Fibroblast of mammary gland (primary cell): ENCODE measurements around the gene NELL2.

Source experiments
- DNase-seq: peaks from one replicate; pipeline ENCODE4 v3.0.0-alpha.2; 2010; ENCODE audit warnings: low read depth
- H3K4me3 ChIP-seq: 2 replicates; pipeline ENCODE4 v1.5.1; 2011; ENCODE audit warnings: low read depth, mild to moderate bottlenecking, low read length, moderate library complexity; ENCODE audit not compliant: control insufficient read depth
- TF ChIP-seq, protein P1 (sequence below): conservative IDR thresholded peaks from 2 replicates; pipeline ENCODE4 v1.5.1; 2011; ENCODE audit warnings: low read depth, low read length, inconsistent platforms; ENCODE audit not compliant: control insufficient read depth, insufficient read depth

NELL2 gene

DNA sequence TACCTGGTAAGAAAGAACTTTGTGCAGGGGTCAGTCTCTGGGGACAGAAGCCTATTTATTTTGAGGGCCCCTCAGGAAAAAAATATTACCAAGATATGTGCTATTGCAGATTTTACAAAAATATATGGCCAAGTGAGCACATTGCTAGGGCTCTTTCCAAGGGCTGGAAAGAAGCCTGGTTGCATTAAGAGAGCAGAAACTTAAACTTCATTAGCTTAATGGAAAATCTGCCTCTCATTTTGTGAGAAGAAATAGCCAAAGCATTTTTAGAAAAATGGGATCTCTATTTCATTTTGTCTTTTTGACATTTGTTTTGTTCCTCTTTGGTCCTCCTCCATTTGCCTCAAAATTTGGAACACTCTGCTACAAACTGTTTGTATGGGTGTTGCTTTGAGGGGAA is 283.5 kb downstream of the NELL2 start:
- TF ChIP-seq, protein P1, sequence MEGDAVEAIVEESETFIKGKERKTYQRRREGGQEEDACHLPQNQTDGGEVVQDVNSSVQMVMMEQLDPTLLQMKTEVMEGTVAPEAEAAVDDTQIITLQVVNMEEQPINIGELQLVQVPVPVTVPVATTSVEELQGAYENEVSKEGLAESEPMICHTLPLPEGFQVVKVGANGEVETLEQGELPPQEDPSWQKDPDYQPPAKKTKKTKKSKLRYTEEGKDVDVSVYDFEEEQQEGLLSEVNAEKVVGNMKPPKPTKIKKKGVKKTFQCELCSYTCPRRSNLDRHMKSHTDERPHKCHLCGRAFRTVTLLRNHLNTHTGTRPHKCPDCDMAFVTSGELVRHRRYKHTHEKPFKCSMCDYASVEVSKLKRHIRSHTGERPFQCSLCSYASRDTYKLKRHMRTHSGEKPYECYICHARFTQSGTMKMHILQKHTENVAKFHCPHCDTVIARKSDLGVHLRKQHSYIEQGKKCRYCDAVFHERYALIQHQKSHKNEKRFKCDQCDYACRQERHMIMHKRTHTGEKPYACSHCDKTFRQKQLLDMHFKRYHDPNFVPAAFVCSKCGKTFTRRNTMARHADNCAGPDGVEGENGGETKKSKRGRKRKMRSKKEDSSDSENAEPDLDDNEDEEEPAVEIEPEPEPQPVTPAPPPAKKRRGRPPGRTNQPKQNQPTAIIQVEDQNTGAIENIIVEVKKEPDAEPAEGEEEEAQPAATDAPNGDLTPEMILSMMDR = no peak
- DNase-seq = no peak
- no peak overlapping the region for H3K4me3 ChIP-seq

DNA sequence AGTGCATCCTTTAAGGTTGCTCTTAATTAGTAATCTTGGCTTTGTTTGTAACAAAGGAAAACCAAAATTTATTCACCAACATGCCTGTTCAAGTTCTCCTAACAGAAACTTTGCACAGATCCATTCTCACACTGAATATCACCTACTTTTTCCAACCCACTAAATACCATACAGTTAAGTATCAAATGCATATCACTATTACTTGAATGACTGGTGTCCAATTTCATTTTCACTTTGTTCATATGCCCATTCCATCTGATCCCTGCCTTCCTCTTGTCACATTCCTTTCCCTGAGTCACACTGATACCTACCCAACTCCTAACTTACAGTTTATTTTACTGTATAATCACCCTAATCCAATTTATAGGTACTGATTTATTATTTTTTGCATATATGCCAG is 286.4 kb downstream of the NELL2 start:
- no peak for DNase-seq
- no peak overlapping the region for H3K4me3 ChIP-seq
- TF ChIP-seq, protein P1 = no peak

DNA sequence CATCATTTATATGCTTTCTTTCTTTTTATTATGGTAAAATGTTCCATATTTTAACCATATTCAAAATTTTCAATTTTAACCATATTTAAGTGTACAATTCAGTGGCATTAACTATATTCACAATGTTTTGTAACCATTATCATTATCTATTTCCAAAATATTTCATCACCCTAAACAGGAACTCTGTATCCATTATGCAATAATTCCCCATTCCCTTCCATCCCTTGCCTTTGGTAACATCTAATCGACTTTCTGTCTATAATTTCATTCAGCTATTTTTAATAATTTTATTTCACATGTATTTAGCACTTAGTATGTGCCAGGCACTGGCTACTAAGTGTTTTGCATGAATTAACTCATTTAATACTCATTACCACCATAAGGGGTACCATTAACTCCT is 287.5 kb downstream of the NELL2 start:
- H3K4me3 ChIP-seq = no peak overlapping the region
- TF ChIP-seq, protein P1 = no peak
- no peak for DNase-seq

DNA sequence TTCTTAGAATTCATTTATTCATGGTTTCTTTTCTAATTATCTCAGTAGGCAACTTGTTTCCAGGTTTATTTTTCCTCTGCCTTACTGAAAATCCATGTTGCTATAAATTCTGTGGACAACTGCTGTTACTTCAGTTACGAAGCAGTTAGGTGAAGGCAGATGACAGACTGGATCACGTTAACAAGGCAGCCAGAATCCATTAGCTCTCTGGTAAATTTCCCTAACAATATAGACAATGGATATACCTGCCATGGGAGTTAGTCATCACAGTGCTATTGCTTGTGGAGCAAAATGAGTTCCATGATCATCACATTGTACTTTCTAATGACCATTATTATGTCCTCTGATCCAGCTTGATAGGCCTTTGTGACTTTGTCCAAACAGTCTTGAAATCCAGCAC is 291.5 kb downstream of the NELL2 start:
- no peak for DNase-seq
- TF ChIP-seq, protein P1 = no peak
- no peak overlapping the region for H3K4me3 ChIP-seq

DNA sequence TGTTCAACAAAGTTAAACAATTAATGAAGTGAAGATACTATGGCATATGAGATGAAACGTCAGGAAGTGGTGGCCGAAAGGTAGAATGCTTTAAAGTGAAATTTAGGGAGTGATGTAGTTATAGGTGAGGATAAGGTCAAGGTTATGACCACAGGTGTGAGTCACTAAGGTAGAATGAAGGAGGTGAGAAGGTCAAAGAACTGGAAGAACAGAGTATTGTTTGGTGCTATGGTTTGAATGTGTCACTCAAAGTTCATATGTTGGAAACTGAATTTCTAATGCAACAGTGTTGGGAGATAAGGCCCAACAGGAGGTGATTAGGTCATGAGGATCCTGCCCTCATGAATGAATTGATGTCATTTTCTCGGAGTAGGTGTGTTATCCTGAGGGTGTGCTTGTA is 293.6 kb downstream of the NELL2 start:
- H3K4me3 ChIP-seq = no peak overlapping the region
- TF ChIP-seq, protein P1 = no peak
- no peak for DNase-seq

DNA sequence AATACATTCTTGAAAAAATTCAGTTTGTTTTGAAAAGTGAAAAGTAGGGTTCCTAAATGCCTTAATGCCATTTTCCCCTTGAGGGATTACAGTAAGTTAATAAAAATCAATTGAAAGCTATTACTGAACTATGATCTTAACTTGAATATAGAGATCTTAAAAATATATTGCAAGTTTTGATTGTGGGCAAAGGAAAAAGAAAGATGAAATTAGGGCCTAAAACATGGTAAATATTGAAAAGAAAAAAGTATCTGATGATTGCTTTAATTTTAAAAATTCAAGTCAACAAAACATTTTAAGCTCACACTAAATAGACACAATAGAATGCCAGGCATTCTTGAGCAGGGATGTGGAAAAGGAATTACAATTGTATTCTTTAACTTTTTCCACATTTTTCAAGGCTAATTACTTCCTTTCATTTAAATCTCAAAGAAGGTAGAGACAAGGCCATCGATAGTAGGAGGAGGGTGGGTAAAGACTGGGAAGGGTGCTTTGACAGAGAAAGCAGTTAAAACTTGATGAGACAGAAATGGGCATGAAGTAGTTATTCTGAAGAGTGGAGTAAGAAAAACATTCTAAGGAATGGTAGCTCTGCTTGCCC is 294.4 kb downstream of the NELL2 start:
- TF ChIP-seq, protein P1 = no peak
- H3K4me3 ChIP-seq = no peak overlapping the region
- no peak for DNase-seq

DNA sequence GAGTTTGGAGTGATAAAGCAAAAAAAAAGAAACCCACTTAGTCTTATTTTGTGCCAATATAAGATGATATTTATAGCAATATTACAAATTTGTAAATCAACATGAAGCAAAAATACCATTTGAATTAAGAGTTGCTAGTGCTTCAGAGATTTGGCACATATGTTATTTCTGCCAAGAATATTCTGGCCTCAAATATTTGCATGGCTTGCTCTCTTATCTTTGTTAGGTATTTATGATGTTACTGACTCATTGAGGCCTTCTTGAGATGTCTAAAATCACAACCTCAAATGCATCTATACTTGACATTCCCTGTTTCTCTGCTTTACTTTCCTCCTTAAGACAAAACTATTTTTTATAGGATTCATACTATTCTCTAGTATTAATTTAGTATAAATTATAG is 301.5 kb downstream of the NELL2 start:
- TF ChIP-seq, protein P1 = no peak
- DNase-seq = no peak
- no peak overlapping the region for H3K4me3 ChIP-seq
